Mammary epithelial cell (primary cell): Measurements from ENCODE around the gene BATF.

Experiments
- EZH2 ChIP-seq: IDR thresholded peaks from 2 replicates; pipeline ENCODE4 v1.6.1; 2012; ENCODE audit warnings: low read length, inconsistent platforms, borderline replicate concordance
- TF ChIP-seq, protein P1 (sequence below), 2 donors: IDR thresholded peaks in 1 of 2; conservative IDR thresholded peaks in 1 of 2; 2 replicates each; pipeline ENCODE4 v1.5.1; 2011 to 2012; ENCODE audit warnings: inconsistent platforms in 2 of 2, low read length in 2 of 2, mild to moderate bottlenecking in 2 of 2, control low read depth in 1 of 2, low read depth in 1 of 2; ENCODE audit not compliant: insufficient read depth in 1 of 2; ENCODE audit errors: extremely low read depth in 1 of 2

GRCh38 chr14:75548544-75548943 lies 26.3 kb downstream of the BATF start:
- TF ChIP-seq, protein P1, sequence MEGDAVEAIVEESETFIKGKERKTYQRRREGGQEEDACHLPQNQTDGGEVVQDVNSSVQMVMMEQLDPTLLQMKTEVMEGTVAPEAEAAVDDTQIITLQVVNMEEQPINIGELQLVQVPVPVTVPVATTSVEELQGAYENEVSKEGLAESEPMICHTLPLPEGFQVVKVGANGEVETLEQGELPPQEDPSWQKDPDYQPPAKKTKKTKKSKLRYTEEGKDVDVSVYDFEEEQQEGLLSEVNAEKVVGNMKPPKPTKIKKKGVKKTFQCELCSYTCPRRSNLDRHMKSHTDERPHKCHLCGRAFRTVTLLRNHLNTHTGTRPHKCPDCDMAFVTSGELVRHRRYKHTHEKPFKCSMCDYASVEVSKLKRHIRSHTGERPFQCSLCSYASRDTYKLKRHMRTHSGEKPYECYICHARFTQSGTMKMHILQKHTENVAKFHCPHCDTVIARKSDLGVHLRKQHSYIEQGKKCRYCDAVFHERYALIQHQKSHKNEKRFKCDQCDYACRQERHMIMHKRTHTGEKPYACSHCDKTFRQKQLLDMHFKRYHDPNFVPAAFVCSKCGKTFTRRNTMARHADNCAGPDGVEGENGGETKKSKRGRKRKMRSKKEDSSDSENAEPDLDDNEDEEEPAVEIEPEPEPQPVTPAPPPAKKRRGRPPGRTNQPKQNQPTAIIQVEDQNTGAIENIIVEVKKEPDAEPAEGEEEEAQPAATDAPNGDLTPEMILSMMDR (conservative IDR thresholded peaks at IDR 0.05 in 1 of 2, IDR thresholded peaks at IDR 0.05 in 1 of 2; ENCODE audit: extremely low read depth in 1 of 2, insufficient read depth in 1 of 2, low read depth in 1 of 2, low read length in 2 of 2): no peak
- no peak for TF ChIP-seq EZH2
